Activated effector memory CD4-positive, alpha-beta T cell treated with Interleukin-2 at 50 U/mL for 16 hours (primary cell): ENCODE data around the gene SYNGR3.

Experiments
- DNase-seq: peaks from one replicate; pipeline ENCODE4 v3.0.0-alpha.2; 2020

SYNGR3 gene

GRCh38 chr16:2042986-2043666 is 53.4 kb downstream of the SYNGR3 start:
- DNase-seq = no peak
